ENCODE data around the gene PCBD1.
"Not testable (repeated sequence)": the region's sequence is repeated elsewhere in the genome, so short reads cannot be mapped to it uniquely, and the experiment has no call there.

- TF ChIP-seq, protein P1, sequence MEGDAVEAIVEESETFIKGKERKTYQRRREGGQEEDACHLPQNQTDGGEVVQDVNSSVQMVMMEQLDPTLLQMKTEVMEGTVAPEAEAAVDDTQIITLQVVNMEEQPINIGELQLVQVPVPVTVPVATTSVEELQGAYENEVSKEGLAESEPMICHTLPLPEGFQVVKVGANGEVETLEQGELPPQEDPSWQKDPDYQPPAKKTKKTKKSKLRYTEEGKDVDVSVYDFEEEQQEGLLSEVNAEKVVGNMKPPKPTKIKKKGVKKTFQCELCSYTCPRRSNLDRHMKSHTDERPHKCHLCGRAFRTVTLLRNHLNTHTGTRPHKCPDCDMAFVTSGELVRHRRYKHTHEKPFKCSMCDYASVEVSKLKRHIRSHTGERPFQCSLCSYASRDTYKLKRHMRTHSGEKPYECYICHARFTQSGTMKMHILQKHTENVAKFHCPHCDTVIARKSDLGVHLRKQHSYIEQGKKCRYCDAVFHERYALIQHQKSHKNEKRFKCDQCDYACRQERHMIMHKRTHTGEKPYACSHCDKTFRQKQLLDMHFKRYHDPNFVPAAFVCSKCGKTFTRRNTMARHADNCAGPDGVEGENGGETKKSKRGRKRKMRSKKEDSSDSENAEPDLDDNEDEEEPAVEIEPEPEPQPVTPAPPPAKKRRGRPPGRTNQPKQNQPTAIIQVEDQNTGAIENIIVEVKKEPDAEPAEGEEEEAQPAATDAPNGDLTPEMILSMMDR (IDR thresholded peaks at IDR 0.05) = not testable (repeated sequence)
- not testable (repeated sequence) for TF ChIP-seq ZFX (IDR thresholded peaks at IDR 0.05; ENCODE audit: borderline replicate concordance)
Observed at GRCh38 chr10:70861495-70862197, 26.7 kb downstream of the PCBD1 start.

Data from 22Rv1 (cell line).